Osteocyte (in vitro differentiated cells): ENCODE data around the gene FAM204A. TPM values are rescaled to one million over a fixed set of nuclear protein-coding genes. Genes with fewer than 3 reads are reported as not detected.

Source experiments
- DNase-seq: peaks from one replicate; pipeline ENCODE4 v3.0.0; 2021; ENCODE audit warnings: mixed read lengths; ENCODE audit not compliant: unreplicated experiment; ENCODE audit errors: extremely low spot score
- H3K27ac Mint-ChIP-seq: one replicate; pipeline ENCODE4 v1.8.0; 2021; ENCODE audit warnings: mild to moderate bottlenecking, mixed read lengths; ENCODE audit not compliant: unreplicated experiment
- H3K27me3 Mint-ChIP-seq: one replicate; pipeline ENCODE4 v1.8.0; 2021; ENCODE audit warnings: mixed read lengths; ENCODE audit not compliant: unreplicated experiment
- H3K36me3 Mint-ChIP-seq: one replicate; pipeline ENCODE4 v1.8.0; 2021; ENCODE audit warnings: mixed read lengths; ENCODE audit not compliant: unreplicated experiment
- H3K4me1 Mint-ChIP-seq: one replicate; pipeline ENCODE4 v1.8.0; 2021; ENCODE audit warnings: mixed read lengths; ENCODE audit not compliant: unreplicated experiment
- H3K4me3 Mint-ChIP-seq: one replicate; pipeline ENCODE4 v1.8.0; 2021; ENCODE audit warnings: mild to moderate bottlenecking, moderate library complexity, mixed read lengths; ENCODE audit not compliant: unreplicated experiment
- H3K9me3 Mint-ChIP-seq: one replicate; pipeline ENCODE4 v1.8.0; 2021; ENCODE audit warnings: mixed read lengths; ENCODE audit not compliant: unreplicated experiment
- CTCF ChIP-seq: fragments of 200-600 bp; sonication (generic); IDR thresholded peaks from 2 replicates; pipeline ENCODE4 v1.5.0; 2021; ENCODE audit warnings: antibody characterized with exemption, mild to moderate bottlenecking, moderate library complexity
- total RNA-seq: library from RNA; stranded (reverse); gene quantifications from 2 replicates; pipeline ENCODE4 v1.2.1, GENCODE V29; 2021

FAM204A gene
- total RNA-seq, 1 donor from 2014 or later, result 66.6 TPM

- Mint-ChIP-seq H3K27ac (no peak overlapping the region), H3K36me3 (no peaks in the 10 kb centered on the region), H3K9me3 (no peaks in the 10 kb centered on the region), H3K4me1 (no peaks in the 10 kb centered on the region), H3K27me3 (no peaks in the 10 kb centered on the region), H3K4me3 (no peak overlapping the region)
- no peak for DNase-seq
- no peak for TF ChIP-seq CTCF
Observed at GRCh38 chr10:118277871-118278270, 64.3 kb downstream of the FAM204A start.

- Mint-ChIP-seq H3K27ac (no peak overlapping the region), H3K4me3 (no peak overlapping the region), H3K9me3 (no peaks in the 10 kb centered on the region), H3K27me3 (peaks cover 4% of the 10 kb centered on the region), H3K36me3 (no peaks in the 10 kb centered on the region), H3K4me1 (no peaks in the 10 kb centered on the region)
- TF ChIP-seq CTCF, result no peak
- no peak for DNase-seq
Observed at GRCh38 chr10:118276727-118277126, 65.4 kb downstream of the FAM204A start.

GRCh38 chr10:118276204-118276603 lies 65.9 kb downstream of the FAM204A start:
- no peaks in the 10 kb centered on the region for H3K9me3 Mint-ChIP-seq
- H3K27me3 Mint-ChIP-seq, result peaks cover 4% of the 10 kb centered on the region
- TF ChIP-seq CTCF, result no peak
- DNase-seq, result no peak
- H3K36me3 Mint-ChIP-seq, result no peaks in the 10 kb centered on the region
- no peak overlapping the region for H3K27ac Mint-ChIP-seq
- H3K4me1 Mint-ChIP-seq, result no peaks in the 10 kb centered on the region
- H3K4me3 Mint-ChIP-seq, result no peak overlapping the region

- H3K27ac Mint-ChIP-seq, result no peak overlapping the region
- TF ChIP-seq CTCF, result no peak
- no peaks in the 10 kb centered on the region for H3K4me1 Mint-ChIP-seq
- no peak for DNase-seq
- no peaks in the 10 kb centered on the region for H3K9me3 Mint-ChIP-seq
- peaks cover 15% of the 10 kb centered on the region for H3K27me3 Mint-ChIP-seq
- no peaks in the 10 kb centered on the region for H3K36me3 Mint-ChIP-seq
- no peak overlapping the region for H3K4me3 Mint-ChIP-seq
Observed at GRCh38 chr10:118273662-118274061, 68.5 kb downstream of the FAM204A start.

- H3K9me3 Mint-ChIP-seq, result no peaks in the 10 kb centered on the region
- peaks cover 18% of the 10 kb centered on the region for H3K27me3 Mint-ChIP-seq
- H3K27ac Mint-ChIP-seq, result no peak overlapping the region
- no peak for DNase-seq
- no peak for TF ChIP-seq CTCF
- no peaks in the 10 kb centered on the region for H3K4me1 Mint-ChIP-seq
- H3K36me3 Mint-ChIP-seq, result no peaks in the 10 kb centered on the region
- no peak overlapping the region for H3K4me3 Mint-ChIP-seq
Observed at GRCh38 chr10:118272767-118273166, 69.4 kb downstream of the FAM204A start.
